SU-DHL-6 (cell line): Measurements from ENCODE around the gene RNF19B.

ENCODE experiments used
- CTCF ChIP-seq: fragments of 200-600 bp; sonication (generic); IDR thresholded peaks from one replicate; pipeline ENCODE4 v1.5.1; 2017; ENCODE audit warnings: antibody characterized with exemption, mild to moderate bottlenecking, low read length, moderate library complexity; ENCODE audit not compliant: insufficient read depth, poor library complexity, severe bottlenecking
- EZH2phosphoT487 ChIP-seq: fragments of 200-600 bp; sonication (generic), shearing (Covaris generic); conservative IDR thresholded peaks from 2 replicates; pipeline ENCODE4 v1.6.1; 2018; ENCODE audit warnings: mild to moderate bottlenecking, antibody characterized with exemption, low read length, moderate library complexity, mixed read lengths

GRCh38 chr1:32931760-32932159 is 32.8 kb downstream of the RNF19B start:
- no peak for TF ChIP-seq CTCF
- TF ChIP-seq EZH2phosphoT487, result no peak
